ENCODE results near the gene AFDN.
"Not testable (repeated sequence)": the region's sequence is repeated elsewhere in the genome, so short reads cannot be mapped to it uniquely, and the experiment has no call there.

AFDN gene

DNA sequence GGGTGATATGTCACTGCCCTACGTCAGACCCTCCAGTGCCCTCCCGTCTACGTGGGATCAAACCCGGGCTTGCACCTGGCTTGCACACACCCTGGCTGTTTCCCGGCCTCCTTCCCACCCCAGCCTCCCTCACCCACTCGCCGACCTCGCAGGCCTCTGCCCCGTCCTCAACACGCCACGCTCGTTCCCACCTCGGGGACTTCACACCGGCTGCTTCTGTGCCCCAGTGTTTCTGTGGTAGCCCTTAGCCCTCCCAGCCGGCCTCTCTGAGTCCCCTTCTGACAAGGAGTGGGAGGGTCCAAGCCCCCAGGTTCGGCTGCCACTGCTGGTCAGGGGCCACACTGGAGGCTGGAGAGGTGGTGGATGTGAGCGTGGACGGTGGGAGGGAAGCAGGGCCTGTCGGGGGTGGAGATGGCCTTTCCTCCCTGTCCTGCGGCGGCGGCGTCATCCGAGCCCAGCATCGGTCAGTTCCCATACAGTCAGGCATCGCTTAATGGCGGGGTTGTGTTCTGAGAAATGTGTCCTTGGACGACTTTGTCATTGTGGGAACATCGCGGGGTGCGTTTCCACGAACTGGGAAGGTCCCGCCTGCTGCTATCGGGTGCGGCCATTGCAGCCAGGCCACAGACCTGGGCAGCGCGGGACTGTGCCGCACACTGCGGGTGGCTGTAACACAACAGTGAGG is 159.3 kb downstream of the AFDN start:
- DNase-seq: no peak

DNA sequence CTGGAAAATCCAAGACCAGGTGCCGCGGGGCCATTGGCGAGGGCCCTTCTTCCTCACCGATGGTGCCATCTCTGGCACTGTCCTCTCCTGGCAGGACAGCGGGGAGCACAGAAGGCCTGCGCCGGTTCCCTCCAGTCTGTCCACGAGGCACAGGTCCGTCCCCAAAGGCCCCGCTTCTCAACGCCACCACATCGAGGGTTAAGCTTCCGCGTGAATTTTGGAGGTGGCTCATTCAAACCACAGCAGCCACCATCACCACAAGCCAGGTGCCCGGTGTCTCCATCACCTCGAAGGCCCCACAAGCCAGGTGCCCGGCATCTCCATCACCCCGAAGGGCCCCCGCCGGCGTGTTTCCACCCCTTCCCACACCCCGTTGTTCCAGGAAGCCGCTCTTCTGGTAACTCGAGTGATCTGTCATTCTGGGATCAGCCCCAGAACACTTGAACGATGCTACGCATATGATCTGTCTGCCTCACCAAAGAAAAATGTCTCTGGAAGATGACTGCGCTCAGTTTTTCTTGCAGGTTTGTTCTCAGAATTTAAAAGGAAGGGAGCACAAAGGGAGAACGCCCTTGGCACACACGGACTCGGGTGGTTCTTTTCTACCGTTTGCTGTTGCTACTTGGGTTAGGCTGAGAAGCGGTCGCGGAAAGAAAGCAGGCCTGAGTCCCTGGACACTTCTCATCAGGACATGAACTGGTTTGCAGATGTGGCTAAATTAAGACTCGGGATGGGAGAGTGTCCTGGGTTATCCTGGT is 160.9 kb downstream of the AFDN start:
- no peak for DNase-seq

DNA sequence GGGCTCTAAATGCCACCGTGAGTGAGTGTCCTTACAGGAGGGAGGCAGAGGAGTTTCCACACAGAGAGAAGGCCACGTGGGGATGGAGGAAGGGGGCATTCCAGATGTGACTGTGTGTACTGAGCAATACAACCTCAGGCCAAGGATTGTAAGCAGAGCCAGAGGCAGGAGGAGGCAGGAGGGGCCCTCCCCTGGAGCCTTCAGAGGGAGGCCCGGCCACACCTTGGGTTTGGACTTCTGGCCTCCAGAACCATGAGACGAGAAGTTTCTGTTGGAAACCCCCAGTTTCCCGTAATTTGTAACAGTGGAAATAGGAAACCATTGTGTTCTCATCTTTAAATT is 161.4 kb downstream of the AFDN start:
- no peak for DNase-seq

DNA sequence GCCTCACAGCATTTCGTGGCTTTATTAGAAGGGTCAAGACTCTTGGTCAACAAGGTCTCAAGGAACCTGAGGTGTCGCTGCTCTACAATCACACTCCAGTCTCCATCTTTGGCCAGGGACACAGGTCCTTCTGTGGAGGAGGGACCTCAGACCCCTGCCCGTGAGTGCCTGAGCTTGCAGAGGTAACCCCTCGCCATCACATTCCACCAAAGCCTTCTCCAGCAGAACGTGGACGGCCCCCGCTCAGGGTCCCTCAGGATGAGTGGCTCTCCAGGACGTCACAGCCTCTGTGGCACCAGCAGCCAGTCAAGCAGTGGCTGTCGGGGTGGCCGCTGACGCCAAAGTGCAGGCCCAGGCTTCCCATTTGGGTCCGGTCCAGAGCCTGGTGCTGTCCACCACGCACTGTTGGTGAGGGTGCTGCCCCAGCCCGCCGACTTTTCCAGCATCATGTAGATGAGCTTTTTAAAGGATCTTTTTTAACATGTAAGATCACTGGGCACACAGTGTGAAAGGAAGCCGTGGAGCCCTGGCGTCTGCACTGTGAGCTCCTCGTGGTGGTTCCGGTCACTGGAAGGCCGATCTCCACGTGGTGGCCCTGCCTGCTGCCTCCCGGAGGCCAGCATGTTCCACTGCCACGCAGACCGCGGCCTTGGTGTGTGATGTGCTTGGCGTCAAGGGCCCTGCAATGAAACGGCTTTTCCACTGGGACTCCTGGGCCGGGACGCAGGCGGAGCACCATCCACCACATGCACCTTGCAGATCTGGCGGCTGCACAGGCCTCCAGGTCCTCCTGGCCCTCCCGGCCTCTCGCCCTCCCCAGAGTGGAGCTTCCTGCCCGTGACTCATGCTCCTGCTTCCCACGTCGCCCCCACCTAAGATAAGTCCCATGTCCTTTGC is 162.5 kb downstream of the AFDN start:
- no peak for DNase-seq

DNA sequence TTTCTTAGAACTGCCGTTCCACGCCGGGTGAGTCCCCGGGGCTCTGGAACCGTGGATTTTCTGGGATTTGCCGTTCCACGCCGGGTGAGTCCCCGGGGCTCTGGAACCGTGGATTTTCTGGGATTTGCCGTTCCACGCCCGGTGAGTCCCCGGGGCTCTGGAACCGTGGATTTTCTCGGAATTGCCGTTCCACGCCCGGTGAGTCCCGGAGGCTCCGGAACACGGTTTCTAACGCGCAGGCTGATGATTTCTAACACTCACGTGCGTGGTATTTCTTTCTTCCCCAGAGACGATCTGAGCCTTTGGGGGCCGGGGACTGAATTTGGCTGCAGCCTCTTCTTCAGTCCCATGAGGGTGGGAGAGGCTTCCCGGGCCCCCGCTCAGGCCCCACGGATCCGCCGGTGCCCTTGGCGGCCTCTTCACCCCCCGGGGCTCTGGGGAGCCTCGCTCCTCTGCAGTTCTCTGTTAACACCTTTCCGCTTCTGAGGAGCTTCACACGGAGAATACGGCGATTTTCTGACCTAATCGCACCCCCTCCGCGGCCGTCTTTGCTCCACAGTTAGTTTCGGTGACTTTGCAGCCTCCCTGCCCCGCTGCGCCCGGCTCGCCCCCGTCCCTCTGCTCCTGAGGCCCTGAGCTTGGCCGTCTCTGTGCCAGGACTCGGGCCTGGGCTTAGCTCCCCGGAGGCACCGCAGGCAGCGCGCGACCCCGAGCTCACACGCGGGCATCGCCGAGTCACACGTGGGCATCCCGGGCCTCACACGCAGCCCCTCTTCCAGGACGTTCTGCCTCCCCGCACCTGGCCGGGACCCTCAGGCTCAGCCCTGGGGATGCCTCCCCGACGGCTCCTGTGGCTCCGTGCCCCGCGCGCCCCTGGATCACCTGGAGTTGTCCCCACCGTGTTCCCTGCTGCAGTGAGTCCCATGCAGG is 163.6 kb downstream of the AFDN start:
- no peak for DNase-seq

DNA sequence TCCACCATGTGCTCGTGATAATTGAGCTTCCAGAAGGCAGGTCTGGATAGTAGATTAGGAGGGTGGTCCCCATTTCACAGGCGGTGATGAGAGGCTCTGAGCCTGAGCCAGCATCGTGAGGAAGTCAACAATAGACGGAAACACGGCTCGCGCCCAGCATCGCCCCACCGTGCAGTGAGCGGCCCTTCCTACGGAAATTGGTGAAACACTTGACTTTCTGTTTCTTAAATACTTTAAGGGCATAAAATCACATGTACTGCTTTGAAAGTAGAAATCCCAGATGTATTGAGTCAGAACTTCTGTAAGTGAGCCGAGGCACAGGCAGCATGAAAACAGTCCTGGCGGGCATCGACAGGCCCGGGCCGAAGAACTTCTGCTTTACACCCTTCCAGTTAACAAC is 166.5 kb downstream of the AFDN start:
- no peak for DNase-seq

DNA sequence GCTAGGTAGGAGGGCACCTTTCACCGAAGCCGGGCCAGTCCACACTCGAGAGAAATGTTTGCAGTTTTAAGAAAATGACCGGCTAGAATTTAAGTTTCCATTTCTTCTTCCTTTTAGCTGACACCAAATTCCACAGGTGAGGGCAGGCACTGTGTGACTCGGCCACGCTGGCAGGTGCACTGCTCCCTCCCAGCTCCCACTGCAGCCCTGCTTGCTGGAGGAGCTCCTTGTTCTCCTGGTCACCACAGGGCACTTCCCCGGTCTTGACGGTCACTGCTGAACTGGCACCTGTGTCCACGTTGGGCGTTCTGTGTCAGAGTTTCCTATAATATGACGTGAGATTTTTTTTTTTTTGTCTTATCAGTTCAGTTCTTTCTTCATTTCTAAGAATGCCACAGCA is 167.1 kb downstream of the AFDN start:
- no peak for DNase-seq

DNA sequence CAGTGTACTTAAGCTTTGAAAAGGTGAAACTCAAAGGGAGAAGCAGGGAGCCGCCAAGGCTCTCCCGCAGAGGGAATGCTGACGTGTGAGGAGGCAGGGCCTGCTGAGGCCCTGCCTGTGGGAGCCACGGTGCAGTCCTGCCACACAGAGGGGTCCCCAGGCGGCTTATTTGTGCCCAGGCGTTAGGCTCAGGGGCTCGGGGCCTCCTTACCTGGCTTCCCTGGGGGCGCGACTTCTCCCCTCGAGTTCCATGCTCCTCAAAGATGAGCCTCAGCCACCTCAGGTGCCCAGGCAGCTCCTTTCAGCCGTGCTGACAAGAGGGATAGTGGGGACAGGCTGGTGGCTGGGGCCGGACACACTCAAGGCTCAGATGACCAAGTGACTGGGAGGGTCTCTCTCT is 168.6 kb downstream of the AFDN start:
- DNase-seq: no peak

DNA sequence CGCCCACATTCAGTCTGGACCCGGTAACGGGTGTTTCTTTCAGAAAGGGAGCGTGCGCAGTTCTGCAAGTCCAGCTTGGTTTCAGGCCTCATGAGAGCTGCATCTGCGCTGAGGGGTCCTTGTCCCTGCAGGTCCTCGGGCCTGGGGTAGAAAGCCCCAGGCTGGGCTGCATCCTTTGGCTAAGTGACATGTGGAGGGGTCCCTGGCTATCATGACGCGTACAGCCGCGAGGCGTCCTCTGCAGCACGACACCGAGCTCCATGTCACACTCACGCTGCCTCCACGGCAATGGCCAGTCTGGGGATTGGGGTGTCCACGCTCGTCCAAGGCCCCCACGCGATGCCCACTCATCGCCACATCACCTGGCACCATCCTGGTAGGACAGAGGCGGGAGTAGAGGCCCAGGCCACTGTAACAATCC is 169.0 kb downstream of the AFDN start:
- no peak for DNase-seq

DNA sequence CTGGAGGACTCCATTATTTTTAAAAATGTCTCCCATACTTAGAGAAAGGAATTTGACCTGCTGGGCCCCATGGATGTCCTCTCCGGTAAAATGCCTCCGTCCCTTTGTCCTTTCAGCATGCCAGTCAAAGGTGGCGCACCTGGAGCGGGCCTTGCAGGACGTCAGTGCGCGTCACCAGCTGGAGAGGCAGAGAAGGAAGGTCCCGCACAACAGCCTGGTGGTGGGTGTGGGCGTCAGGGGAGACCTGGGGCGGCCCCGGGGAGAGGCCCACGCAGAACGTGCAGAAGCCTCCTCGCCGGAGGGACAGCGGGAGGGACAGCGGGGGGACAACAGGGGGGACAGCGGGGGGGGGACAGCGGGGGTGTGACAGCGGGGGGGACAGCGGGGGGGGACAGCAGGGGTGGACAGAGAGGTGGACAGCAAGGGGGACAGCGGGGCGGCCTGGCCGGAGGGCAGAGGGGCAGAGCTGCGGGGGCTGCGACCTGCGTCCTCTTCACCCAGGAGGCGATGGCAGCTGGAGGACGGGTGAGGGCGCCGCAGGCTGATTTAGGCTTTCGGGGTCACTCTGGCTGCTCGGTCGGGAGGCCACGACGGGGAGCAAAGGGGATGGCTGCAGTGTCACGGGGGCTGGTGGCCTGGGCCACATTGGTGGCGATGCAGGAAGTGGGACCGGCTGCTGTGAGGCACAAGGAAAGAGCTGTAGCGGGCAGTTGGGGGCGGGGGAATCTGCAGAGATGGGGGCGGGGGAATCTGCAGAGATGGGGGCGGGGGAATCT is 169.9 kb downstream of the AFDN start:
- no peak for DNase-seq

DNA sequence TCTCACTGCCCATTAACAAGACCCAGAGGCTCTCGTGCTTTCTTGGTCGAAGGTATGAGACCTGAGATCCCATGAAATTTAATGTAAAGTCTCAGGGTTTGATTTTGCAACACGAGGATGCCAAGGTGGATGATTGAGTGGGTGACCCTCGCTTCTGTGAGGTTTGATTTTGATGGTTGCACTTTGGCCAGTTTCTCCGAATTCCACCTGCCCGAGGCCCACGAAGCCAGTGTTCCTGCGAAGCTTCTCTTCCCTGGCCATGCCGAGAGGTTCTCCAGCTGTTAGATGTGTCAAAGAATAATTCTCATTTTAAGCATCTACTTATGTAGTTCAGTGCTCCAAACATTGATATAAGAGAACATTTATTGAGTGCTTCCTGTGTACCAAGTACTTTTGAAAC is 170.9 kb downstream of the AFDN start, which contains the start of gene KIF25:
KIF25 (plus strand) TSS at position 30 of the 400 bp plus-strand sequence. CDS start 31,915 bp downstream, outside the sequence.
- DNase-seq: no peak

DNA sequence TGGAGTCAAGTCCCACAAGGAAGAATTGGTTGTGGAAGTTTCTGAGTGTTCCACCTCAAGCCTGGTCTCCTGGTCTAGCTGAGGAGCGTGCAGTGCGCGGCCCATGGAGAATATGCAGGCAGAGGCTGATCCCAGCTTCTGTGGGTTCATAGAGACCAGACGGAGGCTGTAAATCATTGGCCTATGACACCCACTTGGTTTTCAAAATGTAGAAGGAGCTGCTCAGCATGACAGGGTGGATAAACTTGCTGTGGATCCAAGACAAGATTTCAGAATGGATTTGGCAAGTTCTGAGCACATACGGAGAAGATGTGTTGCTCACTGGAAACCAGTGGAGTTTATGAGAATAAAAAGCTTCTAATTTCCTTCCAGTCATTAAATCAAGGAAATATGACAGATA is 171.5 kb downstream of the AFDN start:
- no peak for DNase-seq

DNA sequence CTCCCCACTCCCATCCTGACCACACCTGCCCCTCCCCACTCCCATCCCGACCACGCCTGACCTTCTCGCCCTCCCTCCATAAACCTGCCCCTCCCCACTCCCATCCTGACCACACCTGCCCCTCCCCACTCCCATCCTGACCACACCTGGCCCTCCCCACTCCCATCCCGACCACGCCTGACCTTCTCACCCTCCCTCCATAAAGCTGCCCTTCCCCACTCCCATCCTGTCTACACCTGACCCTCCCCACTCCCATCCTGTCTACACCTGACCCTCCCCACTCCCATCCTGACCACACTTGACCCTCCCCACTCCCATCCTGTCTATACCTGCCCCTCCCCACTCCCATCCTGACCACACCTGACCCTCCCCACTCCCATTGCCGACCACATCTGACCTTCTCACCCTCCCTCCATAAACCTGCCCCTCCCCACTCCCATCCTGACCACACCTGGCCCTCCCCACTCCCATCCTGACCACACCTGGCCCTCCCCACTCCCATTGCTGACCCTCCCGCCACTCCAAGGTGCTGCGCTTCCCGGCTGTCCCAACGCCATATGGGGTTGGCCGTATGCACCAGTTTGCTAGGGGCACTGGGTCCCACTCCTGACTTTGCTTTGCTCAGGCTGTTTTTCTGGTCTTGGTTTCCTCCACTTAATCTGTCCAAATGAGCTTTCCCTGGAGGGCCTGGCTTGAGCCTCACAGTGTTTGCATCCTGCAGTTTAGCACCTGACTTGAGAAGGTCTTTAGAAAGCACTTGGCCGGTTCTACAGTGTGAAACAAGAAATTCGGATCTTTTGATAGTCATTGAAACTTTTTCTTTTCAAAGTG is 173.7 kb downstream of the AFDN start:
- DNase-seq: no peak

DNA sequence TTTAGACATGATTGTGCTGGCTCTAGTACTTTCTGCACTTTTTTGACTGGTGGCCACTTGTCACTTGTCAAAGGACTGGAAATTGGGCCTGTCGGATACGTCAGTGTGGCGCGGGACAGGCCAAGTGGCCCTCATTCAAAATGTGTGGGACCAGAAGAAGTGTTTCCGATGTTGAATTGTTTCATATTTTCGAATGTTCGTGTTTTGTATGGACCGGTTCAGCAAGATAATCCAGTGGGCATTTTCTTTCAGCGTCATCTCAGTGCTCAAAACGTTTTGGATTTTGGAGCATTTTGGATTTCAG is 174.3 kb downstream of the AFDN start:
- no peak for DNase-seq

DNA sequence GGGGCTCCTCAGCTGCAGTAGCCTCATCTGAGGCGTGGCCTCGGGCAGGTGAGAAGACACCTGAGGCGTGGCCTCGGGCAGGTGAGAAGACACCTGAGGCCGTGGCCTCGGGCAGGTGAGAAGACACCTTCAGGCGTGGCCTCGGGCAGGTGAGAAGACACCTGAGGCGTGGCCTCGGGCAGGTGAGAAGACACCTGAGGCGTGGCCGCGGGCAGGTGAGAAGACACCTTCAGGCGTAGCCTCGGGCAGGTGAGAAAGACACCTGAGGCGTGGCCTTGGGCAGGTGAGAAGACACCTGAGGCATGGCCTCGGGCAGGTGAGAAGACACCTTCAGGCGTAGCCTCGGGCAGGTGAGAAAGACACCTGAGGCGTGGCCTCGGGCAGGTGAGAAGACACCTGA is 174.8 kb downstream of the AFDN start:
- DNase-seq: not testable (repeated sequence)

DNA sequence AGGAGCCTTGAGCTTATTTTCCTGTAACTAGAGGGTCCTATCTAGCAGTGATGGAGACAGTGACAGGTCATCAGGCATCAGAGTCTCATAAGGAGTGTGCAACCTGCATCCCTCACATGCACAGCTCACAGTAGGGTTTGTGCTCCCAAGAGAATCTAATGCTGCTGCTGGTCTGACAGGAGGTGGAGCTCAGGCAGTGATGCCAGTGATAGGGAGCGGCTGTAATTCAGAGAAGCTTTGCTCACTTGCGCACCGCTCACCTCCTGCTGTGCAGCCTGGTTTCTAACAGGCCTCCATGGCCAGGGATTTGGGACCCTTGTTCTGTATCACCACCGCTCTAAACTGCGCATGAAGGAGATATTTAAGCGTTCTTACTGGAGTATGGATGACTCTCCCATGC is 176.1 kb downstream of the AFDN start:
- no peak for DNase-seq

DNA sequence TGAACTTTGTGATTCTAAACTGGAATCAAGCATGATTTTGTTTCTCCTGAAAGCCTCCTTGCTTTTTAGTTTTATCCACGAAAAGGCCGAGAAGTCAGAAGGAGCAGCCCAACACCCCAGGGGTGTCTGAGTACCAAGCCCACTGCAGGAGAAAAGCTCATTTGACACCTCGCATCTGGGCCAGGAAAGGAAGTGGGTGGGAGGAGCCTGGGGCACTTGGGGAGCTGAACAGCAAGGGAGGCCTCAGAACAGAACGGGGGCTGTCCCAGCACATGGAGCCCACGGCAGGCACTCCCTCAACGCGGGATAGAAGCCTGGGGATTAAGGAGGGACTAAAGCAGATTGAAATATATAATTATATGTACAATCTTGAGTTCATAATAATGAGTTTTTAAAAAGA is 177.3 kb downstream of the AFDN start:
- no peak for DNase-seq

DNA sequence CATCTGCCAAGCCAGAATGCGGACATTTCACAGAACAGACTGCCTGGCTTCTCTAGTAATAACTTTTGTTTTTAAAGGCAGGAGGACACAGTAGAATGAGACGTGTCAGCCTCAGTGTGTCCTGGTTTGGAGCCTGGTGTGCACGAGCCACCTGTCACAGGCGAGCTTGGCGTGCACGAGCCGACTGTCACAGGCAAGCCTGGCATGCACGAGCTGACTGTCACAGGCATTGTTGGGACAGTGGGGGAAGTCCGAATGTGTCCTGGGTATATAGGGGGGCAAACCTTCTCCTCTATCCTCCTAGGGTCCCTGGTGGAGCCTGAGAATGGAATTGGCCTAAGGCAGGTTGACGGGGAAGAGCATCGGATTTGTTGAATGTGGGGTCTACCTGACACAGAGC is 178.2 kb downstream of the AFDN start:
- DNase-seq: no peak

DNA sequence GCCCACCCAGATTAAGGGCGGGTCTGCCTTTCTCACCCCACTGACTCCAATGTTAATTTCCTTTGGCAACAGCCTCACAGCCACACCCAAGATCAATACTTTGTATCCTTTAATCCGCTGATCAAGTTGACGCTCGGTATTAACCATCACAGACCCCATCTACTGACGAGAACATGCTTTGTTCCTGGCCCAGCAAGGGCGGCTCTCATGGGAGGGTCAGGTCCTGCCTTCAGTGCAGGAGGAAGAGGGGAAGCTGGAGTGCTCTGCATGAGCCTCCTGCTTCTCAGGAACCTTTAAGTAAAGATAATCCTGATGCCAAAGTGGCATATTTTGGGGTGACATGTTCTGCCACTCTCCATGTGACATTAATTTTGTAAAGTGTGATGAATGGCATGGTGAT is 179.1 kb downstream of the AFDN start:
- DNase-seq: no peak

DNA sequence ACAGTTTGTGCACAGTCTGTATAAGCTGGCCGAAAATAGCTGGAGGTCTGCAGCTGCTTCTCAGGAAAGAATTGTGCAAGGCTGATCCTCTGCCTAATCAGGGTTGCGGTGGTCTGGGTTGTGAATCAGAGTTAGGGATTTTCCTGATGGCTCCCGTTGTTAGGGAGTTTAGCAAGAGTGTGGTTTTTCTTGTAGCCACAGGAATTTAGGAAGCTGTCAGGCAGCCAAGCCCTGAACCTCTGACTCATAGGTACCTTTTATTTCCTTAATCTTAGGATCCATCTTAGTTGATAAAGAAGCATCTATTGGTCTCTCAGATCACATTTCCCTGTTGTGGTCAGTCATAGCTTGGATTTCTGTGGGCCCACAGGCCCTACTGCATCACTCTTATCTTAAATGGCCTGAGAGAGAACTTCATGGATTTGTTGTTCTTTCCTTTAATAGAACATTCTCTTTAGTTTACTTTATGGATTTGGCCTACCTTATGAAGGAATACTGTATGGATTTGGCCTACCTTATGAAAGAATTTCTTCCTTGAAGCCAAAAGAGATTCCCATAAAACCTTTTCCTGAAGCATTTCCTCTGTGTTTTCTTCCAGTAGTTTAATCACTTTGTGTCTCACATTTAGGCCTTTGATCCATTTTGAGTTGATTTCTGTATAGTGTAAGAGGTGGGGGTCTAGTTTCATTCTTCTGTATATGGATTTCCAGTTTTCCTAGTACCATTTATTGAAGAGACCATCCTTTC is 181.1 kb downstream of the AFDN start:
- DNase-seq: no peak
